Measurements from ENCODE around the gene ZNF611. TPM values are rescaled to one million over a fixed set of nuclear protein-coding genes. Genes with fewer than 3 reads are reported as not detected.

ZNF611 gene
- total and polyA plus RNA-seq, 10 of the 15 experiments (the other 5 are each of a cell fraction or from before 2014, with no cell fraction given) = 1.4 to 16.8 (median 7.6) TPM

- TF ChIP-seq MAX (IDR thresholded peaks at IDR 0.05; ENCODE audit: low read depth, low read length) = no peak
- TF ChIP-seq FOXM1 (IDR thresholded peaks at IDR 0.05; ENCODE audit: low read depth, low read length) = no peak
- TF ChIP-seq YY1 (IDR thresholded peaks at IDR 0.05; ENCODE audit: low read depth, low read length) = no peak
- TF ChIP-seq MTA2 (IDR thresholded peaks at IDR 0.05; ENCODE audit: low read depth) = peak; percentile 100
- no peak for TF ChIP-seq MTA3 (IDR thresholded peaks at IDR 0.05; ENCODE audit: borderline replicate concordance, low read length)
- peak; percentile 96 for TF ChIP-seq ATF7 (IDR thresholded peaks at IDR 0.05; ENCODE audit: low read depth)
- TF ChIP-seq ZBTB11 (CRISPR knock-in tag; IDR thresholded peaks at IDR 0.05) = no peak
- TF ChIP-seq ZNF207 (IDR thresholded peaks at IDR 0.05; ENCODE audit: borderline replicate concordance) = no peak
- no peak for TF ChIP-seq KAT2A (conservative IDR thresholded peaks at IDR 0.05; ENCODE audit: control insufficient read depth, low read depth, low read length)
- TF ChIP-seq ZBTB33 (IDR thresholded peaks at IDR 0.05) = no peak
- no peak for TF ChIP-seq ETV6 (conservative IDR thresholded peaks at IDR 0.05 in 1 of 2, IDR thresholded peaks at IDR 0.05 in 1 of 2; ENCODE audit: borderline replicate concordance in 1 of 2, low read depth in 1 of 2)
- no peak for TF ChIP-seq ESRRA (IDR thresholded peaks at IDR 0.05; ENCODE audit: low read length)
- no peak for TF ChIP-seq RBBP5 (conservative IDR thresholded peaks at IDR 0.05)
- no peak for TF ChIP-seq WRNIP1 (IDR thresholded peaks at IDR 0.05; ENCODE audit: borderline replicate concordance, low read depth, low read length)
- no peak for TF ChIP-seq HSF1 (IDR thresholded peaks at IDR 0.05; ENCODE audit: low read depth, low read length)
- no peak for TF ChIP-seq USF2 (IDR thresholded peaks at IDR 0.05; ENCODE audit: borderline replicate concordance, low read depth, low read length)
- no peak for TF ChIP-seq ATF3 (IDR thresholded peaks at IDR 0.05; ENCODE audit: borderline replicate concordance, extremely low read depth, low read depth, low read length)
- no peak for TF ChIP-seq JUND (IDR thresholded peaks at IDR 0.05; ENCODE audit: low read depth, low read length)
Measured at GRCh38 chr19:52691737-52692136, 43.1 kb downstream of the ZNF611 start (continued).
